WTC11 (cell line): ENCODE results near the gene PDE6B. TPM values are rescaled to one million over a fixed set of nuclear protein-coding genes. Genes with fewer than 3 reads are reported as not detected.
A peak's percentile ranks its signal among the peaks of the same experiment; 100 is the strongest.

ENCODE experiments used
- ATAC-seq: fragments of 200-7000 bp; cut with Tn5 transposase; 2 replicates; pipeline ENCODE4 v1.10.0; 2021; ENCODE audit warnings: mild to moderate bottlenecking, moderate library complexity
- CTCF ChIA-PET: fragments of 300-600 bp; sonication (Branson Sonifier 250); formaldehyde crosslinking; loops from one replicate; lab custom pipeline; 2021; ENCODE audit warnings: antibody characterized with exemption; lab: Charles Lee
- POLR2A ChIA-PET: fragments of 350-600 bp; sonication (Branson Sonifier 250); formaldehyde crosslinking; loops from one replicate; lab custom pipeline; 2021; ENCODE audit warnings: antibody characterized with exemption; lab: Charles Lee
- DNase-seq: peaks from one replicate; pipeline ENCODE4 v3.0.0; 2021; ENCODE audit warnings: low spot score
- H3K27ac Mint-ChIP-seq: 2 replicates; pipeline ENCODE4 v1.8.0; 2021; ENCODE audit warnings: mixed read lengths
- H3K27me3 Mint-ChIP-seq: 2 replicates; pipeline ENCODE4 v1.8.0; 2021; ENCODE audit warnings: low read depth, mild to moderate bottlenecking, moderate library complexity, mixed read lengths
- H3K36me3 Mint-ChIP-seq: 2 replicates; pipeline ENCODE4 v1.8.0; 2021; ENCODE audit warnings: mixed read lengths
- H3K4me1 Mint-ChIP-seq: 2 replicates; pipeline ENCODE4 v1.8.0; 2022; ENCODE audit warnings: mixed read lengths
- H3K4me3 Mint-ChIP-seq: 2 replicates; pipeline ENCODE4 v1.8.0; 2021; ENCODE audit warnings: mild to moderate bottlenecking, moderate library complexity, mixed read lengths
- H3K9me3 Mint-ChIP-seq: 2 replicates; pipeline ENCODE4 v1.8.0; 2021; ENCODE audit warnings: mixed read lengths
- ARID4B ChIP-seq: sonication (generic); formaldehyde crosslinking; IDR thresholded peaks from 2 replicates; pipeline ENCODE4 v1.8.0; 2023; ENCODE audit warnings: missing genetic modification reagents, mild to moderate bottlenecking, borderline replicate concordance
- CBFB ChIP-seq: sonication (generic); formaldehyde crosslinking; IDR thresholded peaks from 2 replicates; pipeline ENCODE4 v1.8.1; 2022; ENCODE audit warnings: mild to moderate bottlenecking, low read depth, missing genetic modification reagents
- IRF1 ChIP-seq: sonication (generic); formaldehyde crosslinking; IDR thresholded peaks from 2 replicates; pipeline ENCODE4 v1.8.0; 2023; ENCODE audit warnings: missing genetic modification reagents
- JUN ChIP-seq: sonication (generic); formaldehyde crosslinking; IDR thresholded peaks from 2 replicates; pipeline ENCODE4 v1.8.0; 2023; ENCODE audit warnings: mild to moderate bottlenecking, missing genetic modification reagents
- MAX ChIP-seq: sonication (generic); formaldehyde crosslinking; IDR thresholded peaks from 2 replicates; pipeline ENCODE4 v1.8.0; 2022; ENCODE audit warnings: mild to moderate bottlenecking, missing genetic modification reagents
- PRDM15 ChIP-seq: sonication (generic); formaldehyde crosslinking; IDR thresholded peaks from 2 replicates; pipeline ENCODE4 v1.8.0; 2022; ENCODE audit warnings: missing genetic modification reagents
- RELA ChIP-seq: sonication (generic); formaldehyde crosslinking; IDR thresholded peaks from 2 replicates; pipeline ENCODE4 v1.8.1; 2022; ENCODE audit warnings: missing genetic modification reagents, mild to moderate bottlenecking, borderline replicate concordance
- SMAD4 ChIP-seq: sonication (generic); formaldehyde crosslinking; IDR thresholded peaks from 2 replicates; pipeline ENCODE4 v1.8.0; 2022; ENCODE audit warnings: mild to moderate bottlenecking, missing genetic modification reagents
- SP1 ChIP-seq: sonication (generic); formaldehyde crosslinking; conservative IDR thresholded peaks from 2 replicates; pipeline ENCODE4 v1.8.1; 2022; ENCODE audit warnings: missing genetic modification reagents
- TP53 ChIP-seq: sonication (generic); formaldehyde crosslinking; IDR thresholded peaks from 2 replicates; pipeline ENCODE4 v1.8.1; 2023; ENCODE audit warnings: mild to moderate bottlenecking, missing genetic modification reagents
- ZNF138 ChIP-seq: sonication (generic); formaldehyde crosslinking; conservative IDR thresholded peaks from 2 replicates; pipeline ENCODE4 v1.8.1; 2022; ENCODE audit warnings: mild to moderate bottlenecking, moderate library complexity, missing genetic modification reagents
- ZNF232 ChIP-seq: sonication (generic); formaldehyde crosslinking; IDR thresholded peaks from 2 replicates; pipeline ENCODE4 v1.8.0; 2022; ENCODE audit warnings: mild to moderate bottlenecking, missing genetic modification reagents
- ZNF263 ChIP-seq: sonication (generic); formaldehyde crosslinking; IDR thresholded peaks from 2 replicates; pipeline ENCODE4 v1.8.1; 2022; ENCODE audit warnings: low read depth, mild to moderate bottlenecking, moderate library complexity, missing genetic modification reagents
- ZNF396 ChIP-seq: fragments of 250-450 bp; sonication (Bioruptor Pico); IDR thresholded peaks from 2 replicates; pipeline ENCODE4 v1.8.0; 2021; ENCODE audit warnings: mild to moderate bottlenecking, moderate library complexity, borderline replicate concordance
- ZNF532 ChIP-seq: fragments of 250-450 bp; sonication (Bioruptor Pico); IDR thresholded peaks from 2 replicates; pipeline ENCODE4 v1.9.0; 2021; ENCODE audit warnings: mild to moderate bottlenecking, borderline replicate concordance
- total RNA-seq: library from RNA; stranded (reverse); gene quantifications from 3 replicates; pipeline ENCODE4 v1.2.3, GENCODE V29; 2021

Gene PDE6B
- total RNA-seq, 1 experiment from 2014 or later: 7.1 TPM

GRCh38 chr4:681736-682451, 56.5 kb downstream of the PDE6B start:
- TF ChIP-seq ZNF232 (CRISPR knock-in tag) (no peak), CBFB (CRISPR knock-in tag) (no peak), RELA (no peak), ZNF532 (CRISPR knock-in tag) (no peak), ARID4B (CRISPR knock-in tag) (no peak), TP53 (CRISPR knock-in tag) (no peak), PRDM15 (CRISPR knock-in tag) (no peak), SMAD4 (CRISPR knock-in tag) (no peak), ZNF263 (CRISPR knock-in tag) (no peak), ZNF396 (CRISPR knock-in tag) (no peak), JUN (CRISPR knock-in tag) (no peak), IRF1 (no peak), SP1 (CRISPR knock-in tag) (no peak), ZNF138 (CRISPR knock-in tag) (no peak), MAX (CRISPR knock-in tag) (no peak)
- TF ChIP-seq, all 79 proteins: peak for 0
- H3K4me3 Mint-ChIP-seq: no peak overlapping the region
- H3K4me1 Mint-ChIP-seq: 0 out of 2 replicates have a peak, but pooled peaks cover 6% of the 10 kb centered on the region
- no peak overlapping the region for H3K27ac Mint-ChIP-seq
- no peaks in the 10 kb centered on the region for H3K9me3 Mint-ChIP-seq
- DNase-seq: peak; percentile 54
- POLR2A ChIA-PET: no interaction called here
- no peaks in the 10 kb centered on the region for H3K27me3 Mint-ChIP-seq
- no peak for ATAC-seq
- no peaks in the 10 kb centered on the region for H3K36me3 Mint-ChIP-seq
- CTCF ChIA-PET: interaction anchor here (1.3 to 2.9 kb wide), 3 partner anchors 8 to 79 kb away, joined by 4 to 35 read pairs (median 5); partner anchors contain the start of genes ATP5ME and MYL5
